Measurements from ENCODE around the gene BACH2.
"Not testable (repeated sequence)": the region's sequence is repeated elsewhere in the genome, so short reads cannot be mapped to it uniquely, and the experiment has no call there.

The BACH2 gene

GRCh38 chr6:90214966-90215365 is 81.7 kb downstream of the BACH2 start:
- no peak for TF ChIP-seq CTCF (IDR thresholded peaks at IDR 0.05; ENCODE audit: low read depth, low read length)
- no peak overlapping the region for H3K4me3 ChIP-seq (ENCODE audit: low read depth, low read length)

GRCh38 chr6:90214461-90214860 is 82.2 kb downstream of the BACH2 start:
- H3K4me3 ChIP-seq (ENCODE audit: low read depth, low read length), result no peak overlapping the region
- TF ChIP-seq CTCF (IDR thresholded peaks at IDR 0.05; ENCODE audit: low read depth, low read length), result no peak

GRCh38 chr6:90212274-90212673 is 84.4 kb downstream of the BACH2 start:
- no peak for TF ChIP-seq CTCF (IDR thresholded peaks at IDR 0.05; ENCODE audit: low read depth, low read length)
- H3K4me3 ChIP-seq (ENCODE audit: low read depth, low read length), result no peak overlapping the region

GRCh38 chr6:90209527-90209926 is 87.1 kb downstream of the BACH2 start:
- TF ChIP-seq CTCF (IDR thresholded peaks at IDR 0.05; ENCODE audit: low read depth, low read length), result no peak
- no peak overlapping the region for H3K4me3 ChIP-seq (ENCODE audit: low read depth, low read length)

GRCh38 chr6:90208690-90209089 is 88.0 kb downstream of the BACH2 start:
- H3K4me3 ChIP-seq (ENCODE audit: low read depth, low read length), result not testable (repeated sequence)

- no peak overlapping the region for H3K4me3 ChIP-seq (ENCODE audit: low read depth, low read length)
- no peak for TF ChIP-seq CTCF (IDR thresholded peaks at IDR 0.05; ENCODE audit: low read depth, low read length)
Measured at GRCh38 chr6:90204327-90205056, 92.2 kb downstream of the BACH2 start.

- TF ChIP-seq CTCF (IDR thresholded peaks at IDR 0.05; ENCODE audit: low read depth, low read length), result no peak
- H3K4me3 ChIP-seq (ENCODE audit: low read depth, low read length), result no peak overlapping the region
Measured at GRCh38 chr6:90203672-90204071, 93.0 kb downstream of the BACH2 start.

GRCh38 chr6:90202156-90202555 is 94.5 kb downstream of the BACH2 start:
- TF ChIP-seq CTCF (IDR thresholded peaks at IDR 0.05; ENCODE audit: low read depth, low read length), result no peak
- H3K4me3 ChIP-seq (ENCODE audit: low read depth, low read length), result no peak overlapping the region
